Endodermal cell (in vitro differentiated cells): ENCODE results near the gene RNF4. TPM values are rescaled to one million over a fixed set of nuclear protein-coding genes. Genes with fewer than 3 reads are reported as not detected.
"Not testable (repeated sequence)": the region's sequence is repeated elsewhere in the genome, so short reads cannot be mapped to it uniquely, and the experiment has no call there.

Experiments used
- DNase-seq: peaks from one replicate; pipeline ENCODE4 v3.0.0-alpha.2; 2017
- H3K27ac ChIP-seq: 2 replicates; pipeline ENCODE4 v1.5.1; 2013; ENCODE audit warnings: mild to moderate bottlenecking, low read depth, low read length, moderate library complexity
- H3K27me3 ChIP-seq: 2 replicates; pipeline ENCODE4 v1.6.1; 2013; ENCODE audit warnings: mild to moderate bottlenecking, low read length, moderate library complexity; ENCODE audit not compliant: insufficient read depth, control insufficient read depth, poor library complexity, severe bottlenecking
- H3K36me3 ChIP-seq: 2 replicates; pipeline ENCODE4 v1.7.0; 2013; ENCODE audit warnings: mild to moderate bottlenecking, low read length, moderate library complexity; ENCODE audit not compliant: control insufficient read depth, insufficient read depth
- H3K4me1 ChIP-seq: one replicate; pipeline ENCODE4 v1.7.0; 2013; ENCODE audit warnings: low read length; ENCODE audit not compliant: control insufficient read depth, insufficient read depth
- H3K4me3 ChIP-seq: 2 replicates; pipeline ENCODE4 v1.5.1; 2013; ENCODE audit warnings: mild to moderate bottlenecking, low read length, moderate library complexity
- H3K9ac ChIP-seq: 2 replicates; pipeline ENCODE4 v1.6.1; 2013; ENCODE audit warnings: mild to moderate bottlenecking, low read length, moderate library complexity; ENCODE audit not compliant: poor library complexity, severe bottlenecking; ENCODE audit errors: extremely low read depth
- H3K9me3 ChIP-seq: 2 replicates; pipeline ENCODE4 v1.6.1; 2013; ENCODE audit warnings: mild to moderate bottlenecking, low read length, moderate library complexity; ENCODE audit not compliant: control insufficient read depth
- H3K27ac Mint-ChIP-seq: 2 replicates; pipeline ENCODE4 v1.8.0; 2020; ENCODE audit warnings: mixed read lengths
- H3K27me3 Mint-ChIP-seq: 2 replicates; pipeline ENCODE4 v1.8.0; 2021; ENCODE audit warnings: mild to moderate bottlenecking, mixed read lengths; ENCODE audit not compliant: insufficient read depth
- H3K36me3 Mint-ChIP-seq: 2 replicates; pipeline ENCODE4 v1.8.0; 2020; ENCODE audit warnings: low read depth, mixed read lengths
- H3K4me1 Mint-ChIP-seq: 2 replicates; pipeline ENCODE4 v1.8.0; 2020; ENCODE audit warnings: mixed read lengths
- H3K4me3 Mint-ChIP-seq: 2 replicates; pipeline ENCODE4 v1.8.0; 2020; ENCODE audit warnings: mild to moderate bottlenecking, moderate library complexity, mixed read lengths
- H3K9me3 Mint-ChIP-seq: 2 replicates; pipeline ENCODE4 v1.8.0; 2020; ENCODE audit warnings: mild to moderate bottlenecking, mixed read lengths
- CTCF ChIP-seq: fragments of 200-600 bp; sonication (generic); conservative IDR thresholded peaks from 2 replicates; pipeline ENCODE4 v1.5.0; 2021; ENCODE audit warnings: antibody characterized with exemption, mild to moderate bottlenecking
- WGBS, 2 experiments: methylation state at CpG; one replicate each; pipeline versions ENCODE4 v1.1.5 to v1.1.7; 2013; ENCODE audit warnings: missing lambda C conversion rate in 2 of 2, mixed read lengths in 1 of 2; ENCODE audit not compliant: insufficient coverage in 1 of 2, insufficient read length in 1 of 2; 5-methylcytosine and 5-hydroxymethylcytosine counted together
- total RNA-seq, 2 donors: library from RNA; stranded (reverse); fragmentation: NEBNext Ultra II Directional in 1 of 2; extraction: Animal tissue kit (Norgen Biotek cat#: 25700) in 1 of 2; gene quantifications; 2 replicates in 1 of 2; 3 replicates in 1 of 2; pipeline ENCODE4 v1.2.1, GENCODE V29; 2021

Gene RNF4
- total RNA-seq, 2 donors from 2014 or later, result 73.2 to 93.6 TPM

GRCh38 chr4:2514944-2515343 is 46.0 kb downstream of the RNF4 start:
- not testable (repeated sequence) for H3K27ac ChIP-seq, H3K27me3 Mint-ChIP-seq, DNase-seq, H3K9ac ChIP-seq, H3K4me3 ChIP-seq, H3K4me1 ChIP-seq, H3K4me3 Mint-ChIP-seq, H3K9me3 ChIP-seq, H3K4me1 Mint-ChIP-seq, H3K27me3 ChIP-seq, H3K27ac Mint-ChIP-seq, H3K9me3 Mint-ChIP-seq
- peaks cover 58% of the 10 kb centered on the region for H3K36me3 Mint-ChIP-seq
- 93 to 96% methylated on average over 9 to 11 of the region's 11 CpGs for WGBS, 2 experiments
- peaks cover 54% of the 10 kb centered on the region for H3K36me3 ChIP-seq

GRCh38 chr4:2515830-2516550 is 47.1 kb downstream of the RNF4 start:
- Mint-ChIP-seq H3K4me3 (no peak overlapping the region), H3K4me1 (peaks cover 4% of the 10 kb centered on the region), H3K27ac (no peak overlapping the region), H3K27me3 (no peaks in the 10 kb centered on the region), H3K36me3 (peaks cover 53% of the 10 kb centered on the region), H3K9me3 (no peaks in the 10 kb centered on the region)
- Histone ChIP-seq H3K4me1 (peaks cover under 1% of the 10 kb centered on the region), H3K4me3 (no peak overlapping the region), H3K36me3 (peaks cover 43% of the 10 kb centered on the region), H3K9me3 (no peaks in the 10 kb centered on the region), H3K27ac (peak overlapping the region; percentile 29), H3K27me3 (no peaks in the 10 kb centered on the region), H3K9ac (no peak overlapping the region)
- no peak for TF ChIP-seq CTCF
- no peak for DNase-seq
- WGBS, 2 experiments, result 80 to 92% methylated on average over 1 to 4 of the region's 4 CpGs

- H3K9me3 ChIP-seq, result no peaks in the 10 kb centered on the region
- 89% methylated on average over 2 of the region's 2 CpGs; no CpG with 5 or more reads in 1 of the 2 experiments for WGBS, 2 experiments
- H3K27me3 ChIP-seq, result no peaks in the 10 kb centered on the region
- H3K4me3 ChIP-seq, result no peak overlapping the region
- Mint-ChIP-seq H3K4me3 (no peak overlapping the region), H3K4me1 (peaks cover 4% of the 10 kb centered on the region), H3K27me3 (no peaks in the 10 kb centered on the region), H3K36me3 (peaks cover 53% of the 10 kb centered on the region), H3K9me3 (no peaks in the 10 kb centered on the region), H3K27ac (no peak overlapping the region)
- no peak for TF ChIP-seq CTCF
- H3K36me3 ChIP-seq, result peaks cover 42% of the 10 kb centered on the region
- no peak overlapping the region for H3K27ac ChIP-seq
- H3K4me1 ChIP-seq, result no peaks in the 10 kb centered on the region
- H3K9ac ChIP-seq, result no peak overlapping the region
- DNase-seq, result no peak
These were observed 47.7 kb downstream of the RNF4 start for GRCh38 chr4:2516635-2517034.

GRCh38 chr4:2526559-2526958 is 57.7 kb downstream of the RNF4 start:
- Mint-ChIP-seq H3K27ac (no peak overlapping the region), H3K4me3 (no peak overlapping the region), H3K4me1 (no peaks in the 10 kb centered on the region), H3K36me3 (peaks cover 2% of the 10 kb centered on the region), H3K27me3 (no peaks in the 10 kb centered on the region), H3K9me3 (peaks cover 7% of the 10 kb centered on the region)
- TF ChIP-seq CTCF, result peak; percentile 35
- Histone ChIP-seq H3K36me3 (no peaks in the 10 kb centered on the region), H3K9ac (no peak overlapping the region), H3K27me3 (no peaks in the 10 kb centered on the region), H3K4me3 (no peak overlapping the region), H3K27ac (no peak overlapping the region), H3K9me3 (no peaks in the 10 kb centered on the region), H3K4me1 (no peaks in the 10 kb centered on the region)
- WGBS, 2 experiments, result 95 to 100% methylated on average over 3 to 9 of the region's 9 CpGs
- DNase-seq, result no peak
